Stimulated activated CD4-positive, alpha-beta T cell treated with anti-CD3 and anti-CD28 coated beads, Interleukin-2, amount 100 ng/mL, for 24 hours (primary cell): ENCODE measurements around the gene FFAR2.
A peak's percentile ranks its signal among the peaks of the same experiment; 100 is the strongest.
"Not testable (repeated sequence)": the region's sequence is repeated elsewhere in the genome, so short reads cannot be mapped to it uniquely, and the experiment has no call there.

Source experiments
- DNase-seq, 2 donors: peaks; one replicate each; pipeline ENCODE4 v3.0.0-alpha.2; 2020

FFAR2 gene

DNA sequence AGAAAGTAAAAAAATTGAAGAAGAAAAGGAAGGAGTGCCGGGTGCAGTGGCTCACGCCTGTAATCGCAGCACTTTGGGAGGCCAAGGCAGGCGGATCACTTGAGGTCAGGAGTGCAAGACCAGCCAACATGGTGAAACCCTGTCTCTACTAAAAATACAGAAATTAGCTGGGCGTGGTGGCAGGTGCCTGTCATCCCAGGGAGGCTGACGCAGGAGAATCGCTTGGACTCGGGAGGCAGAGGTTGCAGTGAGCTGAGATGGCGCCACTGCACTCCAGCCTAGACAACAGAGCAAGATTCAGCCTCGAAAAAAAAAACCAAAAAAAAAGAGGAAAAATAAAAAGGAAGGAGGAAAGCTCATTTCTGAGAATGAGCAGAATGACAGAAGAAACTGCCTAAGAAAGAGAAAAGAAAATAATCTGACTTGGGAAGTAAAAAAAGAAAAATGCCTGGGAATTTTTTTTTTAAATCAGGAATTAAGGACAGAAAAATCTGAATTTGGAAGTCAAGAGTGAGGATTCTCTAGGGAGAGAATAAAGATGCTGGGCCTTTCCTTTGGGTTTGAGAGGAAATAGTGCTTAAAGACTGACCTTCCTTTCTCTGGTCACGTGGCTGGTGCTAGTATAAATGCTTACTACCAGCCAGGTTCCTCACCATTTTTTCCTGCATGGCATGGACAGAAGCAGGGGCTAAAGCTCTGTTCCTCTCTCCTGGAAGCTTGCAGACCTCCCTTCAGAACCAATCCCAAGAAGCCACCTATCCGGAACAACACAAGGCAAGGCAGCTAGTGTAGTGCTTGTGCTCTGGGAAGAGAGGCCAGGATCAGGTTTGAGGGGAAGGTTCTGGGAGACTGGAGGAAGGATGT, at the start of gene FFAR2:
Gene FFAR2 (plus strand): TSS at position 652 of the 864 bp plus-strand sequence. CDS start 1,458 bp downstream, outside the sequence.
- DNase-seq = no peak

DNA sequence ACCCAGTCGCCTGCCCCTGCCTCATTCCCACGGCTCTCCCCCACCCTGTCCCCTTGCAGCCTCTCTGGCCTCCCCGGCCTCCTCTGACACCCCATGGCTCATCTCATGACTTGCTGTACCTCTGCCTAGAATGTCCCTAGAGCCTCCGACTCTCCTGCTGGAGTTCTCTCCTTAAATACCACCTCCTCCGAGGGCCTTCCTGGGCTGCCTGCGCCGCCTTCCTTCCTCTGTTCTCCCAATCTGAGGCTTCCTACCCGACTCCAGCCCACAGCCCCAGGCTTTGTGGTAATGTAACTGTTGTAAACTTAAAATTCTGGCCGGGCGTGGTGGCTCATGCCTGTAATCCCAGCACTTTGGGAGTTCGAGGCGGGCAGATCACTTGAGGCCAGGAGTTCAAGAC, 49.5 kb upstream of the FFAR2 start:
- DNase-seq = no peak

DNA sequence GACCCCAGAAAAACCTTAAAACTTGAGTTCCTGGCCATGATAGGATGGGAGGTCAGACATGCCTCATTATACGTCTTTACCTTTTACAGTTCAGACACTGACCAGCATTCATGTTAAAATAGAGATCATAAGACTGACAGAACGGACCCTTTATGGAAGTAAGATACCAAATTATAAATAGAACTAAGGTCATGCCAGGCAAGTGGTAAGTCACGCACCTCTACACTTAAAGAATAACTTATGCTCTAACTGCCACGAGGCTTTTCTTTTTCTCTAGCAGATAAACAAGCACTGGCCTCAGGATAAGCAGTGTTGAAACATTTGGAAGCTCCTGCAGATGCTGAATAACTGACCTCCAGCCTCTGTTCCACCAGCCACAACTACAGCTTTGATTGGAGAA, 48.8 kb upstream of the FFAR2 start:
- no peak for DNase-seq

DNA sequence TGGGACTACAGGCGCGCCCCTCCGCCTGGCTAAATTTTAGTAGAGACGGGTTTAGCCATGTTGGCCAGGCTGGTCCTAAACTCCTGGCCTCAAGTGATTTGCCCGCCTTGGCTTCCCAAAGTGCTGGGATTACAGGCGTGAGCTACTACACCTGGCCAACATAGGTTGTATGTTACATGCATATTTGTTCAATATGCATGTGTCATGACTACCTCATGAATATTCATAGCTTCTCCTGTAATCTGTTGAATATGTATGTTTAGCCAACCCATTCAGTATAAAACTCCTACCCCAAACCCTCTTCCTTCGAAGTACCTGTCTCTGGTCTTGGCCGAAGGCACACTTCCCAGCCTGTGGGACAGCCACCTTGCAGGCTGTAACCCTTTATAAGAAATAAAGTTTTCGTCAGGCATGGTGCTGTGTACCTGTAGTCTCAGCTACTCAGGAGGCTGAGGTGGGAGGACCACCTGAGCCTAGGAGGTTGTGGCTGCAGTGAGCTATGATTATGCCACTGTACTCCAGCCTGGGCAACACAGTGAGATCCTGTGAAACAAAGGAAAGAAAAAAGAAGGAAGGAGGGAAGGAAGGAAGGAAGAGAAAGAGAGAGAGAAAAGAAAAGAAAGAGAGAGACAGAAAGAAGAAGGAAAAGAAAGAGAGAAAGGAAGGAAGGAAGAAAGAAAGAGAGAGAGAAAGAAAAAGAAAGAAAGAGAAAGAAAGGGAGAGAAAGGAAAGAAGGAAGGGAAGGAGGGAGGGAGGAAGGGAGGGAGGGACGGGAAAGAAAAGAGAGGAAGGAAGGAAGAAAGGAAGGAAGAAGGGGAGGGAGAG, 47.9 kb upstream of the FFAR2 start:
- DNase-seq = no peak

DNA sequence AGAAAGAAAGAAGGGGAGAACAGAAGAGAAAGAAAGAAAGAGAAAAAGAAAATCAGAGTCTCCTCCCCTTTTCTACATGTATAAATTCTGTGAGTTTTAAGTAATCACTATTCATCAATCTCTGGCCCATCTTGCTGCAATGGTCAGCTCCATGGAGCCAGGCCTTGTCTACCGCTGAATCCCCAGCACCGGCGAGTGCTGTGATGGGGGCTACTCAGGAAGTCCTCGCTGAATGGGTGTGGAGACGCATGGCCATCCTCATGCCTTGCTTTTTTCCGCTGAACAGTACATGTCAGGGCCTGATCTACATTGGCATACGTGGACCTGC, 47.3 kb upstream of the FFAR2 start:
- no peak for DNase-seq

DNA sequence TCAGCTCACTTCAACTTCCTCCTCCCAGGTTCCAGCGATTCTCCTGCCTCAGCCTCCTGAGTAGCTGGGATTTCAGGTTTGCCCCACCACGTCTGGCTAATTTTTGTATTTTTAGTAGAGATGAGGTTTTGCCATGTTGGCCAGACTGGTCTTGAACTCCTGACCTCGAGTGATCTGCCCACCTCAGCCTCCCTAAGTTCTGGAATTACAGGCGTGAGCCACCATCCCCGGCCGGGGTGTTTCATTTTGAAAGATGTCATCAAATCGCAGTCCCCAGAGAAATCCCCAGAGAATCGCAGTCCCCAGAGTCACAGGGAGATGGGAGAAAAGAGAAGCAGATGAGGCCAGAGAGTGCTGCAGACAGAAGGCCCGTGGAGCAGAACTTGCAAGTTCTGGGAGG, 46.6 kb upstream of the FFAR2 start:
- DNase-seq = not testable (repeated sequence)

DNA sequence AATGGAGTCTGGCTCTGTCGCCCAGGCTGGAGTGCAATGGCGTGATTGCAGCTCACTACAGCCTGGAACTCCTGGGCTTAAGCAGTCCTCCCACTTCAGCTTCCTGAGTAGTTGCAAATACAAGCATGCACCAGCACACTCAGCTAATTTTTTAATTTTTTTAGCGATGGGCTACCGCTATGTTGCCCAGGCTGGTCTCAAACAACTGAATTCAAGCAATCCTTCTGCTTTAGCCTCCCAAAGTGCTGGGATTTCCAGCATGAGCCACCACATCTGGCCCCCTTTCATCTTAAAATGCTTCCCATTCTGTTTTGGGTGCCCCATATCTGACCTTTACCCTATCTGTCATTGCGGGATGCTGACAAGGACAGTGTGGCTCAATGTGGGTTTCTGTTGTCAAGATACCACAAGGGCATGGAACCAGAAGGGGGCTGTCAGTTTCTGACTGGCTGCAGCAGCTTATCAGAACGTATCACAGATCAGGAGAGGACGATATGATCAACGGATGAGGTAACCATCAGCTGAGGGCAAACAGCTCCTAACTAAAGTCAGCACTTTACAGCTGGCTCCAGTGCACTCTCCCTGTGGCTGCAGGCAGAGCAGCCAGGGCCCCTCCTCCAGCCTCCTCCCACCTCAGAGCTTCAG, 44.8 kb upstream of the FFAR2 start:
- no peak for DNase-seq

DNA sequence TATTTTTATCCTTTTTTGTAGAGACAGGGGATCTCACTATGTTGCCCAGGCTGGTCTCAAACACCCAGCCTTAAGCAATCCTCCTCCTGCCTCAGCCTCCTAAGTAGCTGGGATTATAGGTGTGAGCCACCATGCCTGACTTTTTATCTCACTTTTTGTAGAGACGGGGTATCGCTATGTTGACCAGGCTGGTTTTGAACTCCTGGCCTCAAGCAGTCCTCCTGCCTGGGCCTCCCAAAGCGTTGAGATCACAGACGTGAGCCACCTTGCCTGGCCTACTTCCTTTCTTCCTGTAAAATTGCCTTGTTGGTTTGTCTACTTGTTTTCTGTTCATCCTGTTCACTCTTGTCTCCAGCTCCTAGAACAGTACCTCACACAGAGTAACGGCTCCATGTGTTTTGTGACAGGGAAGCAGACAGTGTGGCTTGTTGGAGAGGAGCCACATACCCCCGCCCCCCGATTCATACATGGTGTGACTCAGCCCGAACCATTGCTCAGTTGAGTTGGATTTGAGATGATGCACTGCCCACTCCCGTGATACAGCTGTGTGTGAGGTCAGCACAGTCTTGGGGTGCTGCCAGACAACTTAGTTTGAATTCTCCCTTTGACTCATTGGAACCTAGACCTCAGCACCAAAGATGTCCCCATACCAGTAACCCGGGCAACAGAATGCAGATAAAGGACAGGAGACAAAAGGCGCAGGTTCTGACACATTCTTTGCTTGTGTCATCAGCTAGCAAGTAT, 43.0 kb upstream of the FFAR2 start:
- peak; percentile 47 to 69 for DNase-seq

DNA sequence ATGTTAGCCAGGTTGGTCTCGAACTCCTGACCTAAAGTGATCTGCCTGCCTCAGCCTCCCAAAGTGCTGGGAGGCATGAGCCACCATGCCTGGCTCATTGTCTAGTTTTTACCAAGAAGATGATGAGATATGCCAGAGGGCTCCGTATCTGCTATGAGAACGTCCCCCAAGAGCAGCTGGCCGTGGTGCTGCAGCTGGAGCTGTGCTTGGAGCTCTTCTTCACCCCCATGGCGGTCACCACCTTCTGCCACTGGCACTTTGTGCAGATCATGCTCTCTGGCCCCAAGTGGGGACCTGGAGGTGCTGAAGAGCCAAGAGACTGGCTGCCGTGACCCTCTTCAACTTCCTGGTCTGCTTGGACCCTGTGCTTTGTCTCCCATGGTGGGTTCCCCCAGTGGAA, 40.4 kb upstream of the FFAR2 start:
- no peak for DNase-seq

DNA sequence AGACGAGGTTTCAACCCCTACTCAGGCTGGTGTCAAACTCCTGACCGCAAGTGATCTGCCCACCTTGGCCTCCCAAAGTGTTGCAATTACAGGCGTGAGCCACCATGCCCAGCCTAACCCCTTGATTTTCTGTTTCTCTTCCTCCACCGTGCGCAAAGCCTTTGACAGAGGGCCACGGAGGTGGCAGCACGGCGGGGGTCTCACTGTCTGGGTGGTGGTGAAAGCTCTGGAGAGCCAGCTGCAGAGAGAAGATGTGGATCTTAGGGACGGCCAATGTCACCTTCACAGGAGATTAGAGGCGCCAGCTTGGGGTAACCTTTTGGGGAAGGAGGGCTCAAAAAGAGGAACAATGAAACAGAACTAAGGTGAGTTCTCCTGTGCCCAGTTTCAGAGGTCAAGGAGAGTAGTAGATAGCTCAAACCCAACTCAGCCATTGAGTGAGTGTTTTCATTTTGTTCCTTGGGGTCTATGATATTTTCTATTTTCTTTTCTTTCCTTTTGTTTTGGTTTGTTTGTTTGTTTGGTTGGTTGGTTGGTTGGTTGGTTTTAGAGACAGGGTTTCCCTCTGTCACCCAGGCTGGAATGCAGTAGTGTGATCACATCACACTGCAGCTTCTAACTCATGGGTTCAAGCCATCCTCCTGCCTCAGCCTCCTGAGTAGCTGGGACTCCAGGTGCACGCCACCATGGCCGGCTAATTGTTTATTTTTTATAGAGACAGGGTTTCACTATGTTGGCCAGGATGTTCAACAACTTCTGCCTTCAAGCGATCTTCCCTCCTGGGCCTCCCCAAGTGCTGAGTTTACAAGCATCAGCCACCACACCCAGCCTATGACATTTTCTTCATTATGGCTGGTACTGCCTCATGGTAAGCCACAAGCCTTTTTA, 39.5 kb upstream of the FFAR2 start:
- DNase-seq = no peak

DNA sequence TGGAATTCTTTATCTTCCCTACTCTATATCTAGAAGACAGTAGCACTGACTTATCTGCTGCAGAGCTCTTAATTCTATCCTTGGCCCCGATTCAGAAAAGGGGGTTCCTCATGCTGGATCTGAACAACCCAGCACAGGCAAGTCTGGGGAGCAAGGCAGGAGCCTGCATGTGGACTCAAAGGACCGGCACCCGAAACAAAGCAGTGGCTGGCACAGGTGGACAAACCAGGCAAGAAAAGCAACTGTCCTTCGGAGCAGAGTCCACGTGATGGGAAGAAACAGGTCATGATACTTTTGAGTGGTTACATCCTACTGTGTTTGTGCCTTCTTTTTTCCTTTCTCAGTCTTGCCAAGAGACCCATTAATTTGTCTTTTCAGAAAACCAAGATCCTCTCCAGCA, 38.9 kb upstream of the FFAR2 start:
- DNase-seq = no peak

DNA sequence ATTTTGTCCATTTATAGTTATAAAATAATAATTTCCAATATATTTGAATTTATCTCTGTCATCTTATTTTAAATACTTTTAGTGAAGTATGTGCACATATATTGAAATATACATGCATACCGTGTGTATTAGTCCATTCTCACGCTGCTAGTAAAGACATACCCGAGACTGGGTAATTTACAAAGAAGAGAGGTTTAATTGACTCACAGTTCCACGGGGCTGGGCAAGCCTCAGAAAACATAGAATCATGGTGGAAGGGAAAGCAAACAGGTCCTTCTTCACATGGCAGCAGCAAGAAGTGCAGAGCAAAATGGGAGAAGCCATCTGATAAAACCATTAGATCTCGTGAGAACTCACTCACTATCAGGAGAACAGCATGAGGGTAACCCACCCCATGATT, 37.6 kb upstream of the FFAR2 start:
- no peak for DNase-seq

DNA sequence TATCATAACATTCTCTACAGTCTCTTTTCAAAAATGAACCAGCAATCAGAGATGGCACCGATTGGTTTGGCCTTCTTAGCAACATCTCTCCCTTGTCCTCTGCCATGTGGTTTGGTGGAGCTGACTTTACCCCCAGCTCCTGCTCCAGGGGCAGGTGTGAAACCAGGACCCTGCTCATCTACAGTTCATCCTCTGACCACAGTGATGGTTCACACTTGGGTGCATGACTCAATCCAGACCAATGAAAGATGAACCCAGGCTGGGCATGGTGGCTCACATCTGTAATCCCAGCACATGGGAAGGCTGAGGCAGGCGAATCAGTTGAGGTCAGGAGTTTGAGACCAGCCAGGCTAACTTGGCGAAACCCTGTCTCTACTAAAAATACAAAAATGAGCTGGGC, 33.6 kb upstream of the FFAR2 start:
- DNase-seq = no peak

DNA sequence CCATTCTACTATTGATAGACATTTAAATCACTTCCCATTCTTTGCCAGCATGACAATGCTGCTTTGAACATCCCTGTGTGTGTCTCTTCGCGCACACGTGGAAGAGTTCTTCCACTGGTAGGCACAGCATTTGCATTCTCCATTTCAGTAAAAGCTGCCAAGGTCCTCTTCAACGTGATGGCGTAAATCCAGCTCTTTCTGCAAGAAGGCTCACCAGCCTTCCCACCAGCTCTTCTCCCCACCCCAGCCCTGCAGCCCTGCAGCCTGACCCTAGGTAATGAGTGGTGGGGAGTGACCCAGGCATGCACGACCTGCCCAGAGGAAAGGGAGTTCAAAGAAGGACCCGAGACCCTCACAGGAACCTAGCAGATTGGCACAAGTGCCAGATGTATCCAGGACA, 31.7 kb upstream of the FFAR2 start:
- DNase-seq = no peak

DNA sequence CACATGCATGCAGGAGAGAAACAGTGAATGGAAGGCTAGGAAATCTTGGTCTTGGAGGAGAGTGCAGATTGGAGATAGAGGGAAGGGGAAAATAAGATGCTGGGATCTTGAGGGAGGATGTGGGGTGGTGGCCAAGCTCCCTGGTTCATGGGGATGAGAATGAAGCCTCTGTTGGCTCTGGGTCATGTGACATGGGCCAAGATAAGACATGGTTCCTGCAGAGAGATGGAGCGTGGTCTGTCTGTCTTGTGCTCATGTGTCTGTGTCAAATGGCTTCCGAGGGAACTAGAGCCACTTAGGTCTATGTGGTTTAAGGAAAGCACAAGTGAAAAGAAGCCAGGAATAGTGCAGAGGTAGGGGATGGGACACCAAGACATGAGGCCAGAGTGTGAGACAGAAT, 30.8 kb upstream of the FFAR2 start:
- no peak for DNase-seq

DNA sequence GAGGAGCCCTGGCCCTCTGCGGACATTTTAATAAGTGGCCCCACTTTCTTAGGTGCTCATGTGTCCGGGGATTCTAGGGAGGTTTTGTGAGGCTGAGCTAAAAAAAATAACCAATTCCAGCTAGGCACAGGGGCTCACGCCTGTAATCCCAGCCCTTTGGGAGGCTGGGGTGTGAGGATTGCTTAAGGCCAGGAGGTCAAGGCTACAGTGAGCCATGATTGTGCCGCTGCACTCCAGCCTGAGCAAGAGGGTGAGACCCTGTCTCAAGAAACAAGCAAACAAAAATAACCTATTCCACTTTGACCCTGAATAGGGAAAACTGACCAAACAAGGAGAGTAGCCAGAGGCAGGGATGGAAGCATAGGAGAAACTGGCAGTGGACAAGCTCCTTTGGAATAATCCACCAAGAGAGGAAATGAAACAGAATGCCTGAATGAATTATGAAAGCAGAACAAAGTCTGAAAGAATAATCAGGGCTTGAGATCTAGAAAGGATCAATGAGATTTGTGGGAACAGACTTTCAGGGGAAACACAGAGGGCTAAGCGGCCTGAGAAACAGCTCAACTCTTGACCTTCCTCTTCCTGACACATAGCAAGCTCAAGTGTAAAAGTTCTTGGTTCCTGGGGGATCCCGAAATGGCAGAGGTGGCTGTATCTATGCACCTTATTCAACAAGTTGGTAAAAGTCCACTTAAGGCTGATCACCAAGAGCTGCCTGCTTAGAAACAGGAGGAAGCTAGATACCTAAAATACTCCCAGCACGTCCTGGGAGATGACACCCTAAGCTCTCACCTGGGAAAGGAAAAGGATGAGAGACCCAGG, 30.1 kb upstream of the FFAR2 start:
- no peak for DNase-seq

DNA sequence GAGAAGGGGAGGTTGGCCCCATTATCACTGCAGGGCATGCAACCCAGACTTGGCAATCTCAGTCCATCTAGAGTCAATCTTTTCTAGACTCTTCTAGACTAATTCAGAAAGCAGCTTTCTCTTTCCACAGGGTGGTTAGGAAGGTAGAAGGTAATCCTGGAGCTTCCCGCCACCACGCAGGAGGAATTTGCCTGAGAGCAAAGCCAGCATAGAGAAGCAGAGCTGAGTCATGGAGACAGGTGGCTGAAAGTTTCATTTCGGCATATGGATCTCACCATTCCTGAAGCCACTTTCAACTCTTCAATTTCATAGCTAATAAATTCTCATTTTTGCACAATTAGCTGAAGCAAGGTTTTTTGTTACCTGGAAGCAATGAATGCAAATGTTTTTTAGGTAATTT, 29.0 kb upstream of the FFAR2 start:
- no peak for DNase-seq

DNA sequence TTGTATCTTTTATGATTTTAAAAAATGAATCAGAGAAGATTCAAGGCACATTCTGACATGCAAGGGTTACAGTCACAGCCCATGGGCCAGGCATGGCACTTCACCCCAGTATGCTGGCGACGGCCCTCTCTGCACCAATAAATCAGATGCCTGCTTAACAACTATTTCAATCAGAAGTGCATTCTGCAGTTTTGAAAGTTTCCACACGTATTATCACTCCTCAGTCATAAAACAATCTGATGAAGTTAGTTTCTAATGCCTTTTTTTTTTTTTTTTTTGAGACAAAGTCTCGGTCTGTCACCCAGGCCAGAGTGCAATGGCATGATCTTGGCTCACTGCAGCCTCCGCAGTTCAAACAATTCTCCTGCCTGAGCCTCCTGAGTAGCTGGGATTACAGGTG, 28.3 kb upstream of the FFAR2 start:
- DNase-seq = no peak

DNA sequence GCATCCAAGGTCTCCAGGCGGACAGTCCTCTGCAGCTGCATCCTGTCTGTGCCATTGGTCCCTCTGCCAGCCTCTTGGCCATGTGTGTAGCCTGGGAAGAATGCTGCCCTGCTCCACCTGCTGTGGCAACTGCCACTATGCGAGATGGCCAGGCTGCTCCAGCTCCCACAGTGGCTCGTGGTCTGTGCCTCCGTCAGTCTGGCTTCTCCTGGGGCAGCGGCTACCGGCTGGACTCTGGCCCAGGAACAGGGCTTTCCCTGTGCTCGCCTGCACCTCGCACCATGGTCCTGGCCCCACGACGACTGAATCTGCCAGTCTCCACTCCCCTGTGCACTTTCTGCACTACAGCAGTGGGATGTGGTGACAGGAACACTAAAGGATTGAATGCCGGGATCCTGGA, 26.7 kb upstream of the FFAR2 start:
- DNase-seq = no peak

DNA sequence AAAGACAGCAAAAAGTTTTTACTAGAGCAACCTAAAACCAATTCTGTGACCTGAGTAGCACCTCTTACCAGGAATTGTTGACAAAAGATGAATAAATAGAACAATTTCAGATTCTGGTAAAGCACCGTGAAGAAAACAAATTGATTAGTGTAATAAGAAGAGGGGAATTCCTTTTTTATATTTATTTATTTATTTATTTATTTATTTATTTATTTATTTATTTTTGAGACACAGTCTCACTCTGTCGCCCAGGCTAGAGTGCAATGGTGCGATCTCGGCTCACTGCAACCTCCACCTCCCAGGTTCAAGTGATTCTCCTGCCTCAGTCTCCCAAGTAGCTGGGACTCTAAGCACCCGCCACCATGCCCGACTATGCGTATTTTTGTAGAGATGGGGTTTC, 24.7 kb upstream of the FFAR2 start:
- not testable (repeated sequence) for DNase-seq

DNA sequence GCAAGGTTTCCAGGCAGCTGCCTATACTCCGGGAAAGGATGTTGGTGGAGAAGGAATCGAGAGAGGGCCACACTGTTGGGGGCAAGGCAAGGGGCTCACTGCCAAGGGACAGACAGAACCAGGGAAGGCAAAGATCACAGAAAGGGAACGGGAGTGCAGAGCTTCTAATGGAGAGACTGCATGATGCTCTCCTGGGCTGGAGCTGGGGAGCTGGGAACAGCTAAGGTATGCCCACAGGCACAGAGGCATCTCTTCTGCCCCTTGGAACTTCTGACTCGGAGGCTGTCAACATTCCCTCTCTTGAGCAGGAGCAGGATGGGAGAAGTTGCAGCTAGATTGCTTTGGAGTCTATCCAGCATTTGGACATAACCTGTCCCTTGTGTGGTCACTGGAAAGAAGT, 22.4 kb upstream of the FFAR2 start:
- no peak for DNase-seq
